Mesendoderm (in vitro differentiated cells): ENCODE data around the gene FAM199X.
A peak's percentile ranks its signal among the peaks of the same experiment; 100 is the strongest.

Experiments used
- DNase-seq: peaks from one replicate; pipeline ENCODE4 v3.0.0; 2013
- H2AK5ac ChIP-seq: 2 replicates; pipeline ENCODE4 v1.6.1; 2013; ENCODE audit warnings: low read length, inconsistent platforms
- H2BK120ac ChIP-seq: 2 replicates; pipeline ENCODE4 v1.6.1; 2013; ENCODE audit warnings: low read depth, mild to moderate bottlenecking, low read length, moderate library complexity, mixed read lengths
- H2BK15ac ChIP-seq: replicated peaks from 2 replicates; pipeline ENCODE4 v1.6.1; 2013; ENCODE audit warnings: low read depth, mild to moderate bottlenecking, moderate library complexity
- H2BK5ac ChIP-seq: 2 replicates; pipeline ENCODE4 v1.6.1; 2013; ENCODE audit warnings: low read length, inconsistent platforms
- H3K18ac ChIP-seq: 2 replicates; pipeline ENCODE4 v1.6.1; 2013; ENCODE audit warnings: mild to moderate bottlenecking, low read length, mixed read lengths
- H3K23ac ChIP-seq: one replicate; pipeline ENCODE4 v1.6.1; 2013; ENCODE audit warnings: low read length
- H3K27ac ChIP-seq: 2 replicates; pipeline ENCODE4 v1.5.1; 2013; ENCODE audit warnings: low read depth, mild to moderate bottlenecking, inconsistent platforms, low read length, moderate library complexity
- H3K27me3 ChIP-seq: 2 replicates; pipeline ENCODE4 v1.6.1; 2013; ENCODE audit warnings: low read length, control low read depth, mild to moderate bottlenecking, inconsistent platforms; ENCODE audit not compliant: insufficient read depth, poor library complexity
- H3K36me3 ChIP-seq: 2 replicates; pipeline ENCODE4 v1.6.1; 2013; ENCODE audit warnings: low read length, inconsistent platforms; ENCODE audit not compliant: control insufficient read depth, insufficient read depth
- H3K4ac ChIP-seq: one replicate; pipeline ENCODE4 v1.6.1; 2013; ENCODE audit warnings: low read depth, mild to moderate bottlenecking, low read length, moderate library complexity
- H3K4me1 ChIP-seq: 2 replicates; pipeline ENCODE4 v1.6.1; 2013; ENCODE audit warnings: low read depth, low read length, inconsistent platforms; ENCODE audit not compliant: control insufficient read depth
- H3K4me2 ChIP-seq: 2 replicates; pipeline ENCODE4 v1.6.1; 2013; ENCODE audit warnings: low read length
- H3K4me3 ChIP-seq: 2 replicates; pipeline ENCODE4 v1.5.1; 2013; ENCODE audit warnings: mild to moderate bottlenecking, low read length
- H3K56ac ChIP-seq: one replicate; pipeline ENCODE4 v1.6.1; 2013; ENCODE audit warnings: low read length
- H3K79me1 ChIP-seq: 2 replicates; pipeline ENCODE4 v1.6.1; 2013; ENCODE audit warnings: low read length, inconsistent platforms
- H3K79me2 ChIP-seq: 2 replicates; pipeline ENCODE4 v1.6.1; 2013; ENCODE audit warnings: mild to moderate bottlenecking, low read length; ENCODE audit not compliant: control insufficient read depth, insufficient read depth
- H3K9ac ChIP-seq: 2 replicates; pipeline ENCODE4 v1.6.1; 2013; ENCODE audit warnings: low read length, inconsistent platforms
- H4K5ac ChIP-seq: one replicate; pipeline ENCODE4 v1.6.1; 2013; ENCODE audit warnings: low read length
- H4K8ac ChIP-seq: one replicate; pipeline ENCODE4 v1.6.1; 2013; ENCODE audit warnings: low read depth, mild to moderate bottlenecking, control low read depth, low read length, moderate library complexity
- WGBS: extraction: QIAGEN DNeasy Blood & Tissue Kit; methylation state at CpG from one replicate; pipeline ENCODE4 v1.1.7; 2013; ENCODE audit warnings: low lambda C conversion rate, missing lambda C conversion rate; ENCODE audit not compliant: insufficient coverage; ENCODE audit errors: extremely low coverage; 5-methylcytosine and 5-hydroxymethylcytosine counted together

The FAM199X gene

GRCh38 chrX:104151037-104151436 lies 15.2 kb upstream of the FAM199X start:
- Histone ChIP-seq H3K79me2 (no peaks in the 10 kb centered on the region), H3K4me1 (no peaks in the 10 kb centered on the region), H2AK5ac (no peak overlapping the region), H3K56ac (no peak overlapping the region), H4K8ac (no peak overlapping the region), H2BK15ac (no peak overlapping the region), H3K27ac (no peak overlapping the region), H3K36me3 (no peaks in the 10 kb centered on the region), H3K9ac (no peak overlapping the region), H2BK120ac (no peak overlapping the region), H3K27me3 (no peaks in the 10 kb centered on the region), H3K4me2 (no peak overlapping the region), H2BK5ac (no peak overlapping the region), H4K5ac (no peak overlapping the region), H3K18ac (no peak overlapping the region), H3K23ac (no peak overlapping the region), H3K4ac (no peak overlapping the region), H3K79me1 (no peaks in the 10 kb centered on the region), H3K4me3 (no peak overlapping the region)
- WGBS: no CpG with 5 or more reads among the region's 1 CpG
- DNase-seq: no peak

DNA sequence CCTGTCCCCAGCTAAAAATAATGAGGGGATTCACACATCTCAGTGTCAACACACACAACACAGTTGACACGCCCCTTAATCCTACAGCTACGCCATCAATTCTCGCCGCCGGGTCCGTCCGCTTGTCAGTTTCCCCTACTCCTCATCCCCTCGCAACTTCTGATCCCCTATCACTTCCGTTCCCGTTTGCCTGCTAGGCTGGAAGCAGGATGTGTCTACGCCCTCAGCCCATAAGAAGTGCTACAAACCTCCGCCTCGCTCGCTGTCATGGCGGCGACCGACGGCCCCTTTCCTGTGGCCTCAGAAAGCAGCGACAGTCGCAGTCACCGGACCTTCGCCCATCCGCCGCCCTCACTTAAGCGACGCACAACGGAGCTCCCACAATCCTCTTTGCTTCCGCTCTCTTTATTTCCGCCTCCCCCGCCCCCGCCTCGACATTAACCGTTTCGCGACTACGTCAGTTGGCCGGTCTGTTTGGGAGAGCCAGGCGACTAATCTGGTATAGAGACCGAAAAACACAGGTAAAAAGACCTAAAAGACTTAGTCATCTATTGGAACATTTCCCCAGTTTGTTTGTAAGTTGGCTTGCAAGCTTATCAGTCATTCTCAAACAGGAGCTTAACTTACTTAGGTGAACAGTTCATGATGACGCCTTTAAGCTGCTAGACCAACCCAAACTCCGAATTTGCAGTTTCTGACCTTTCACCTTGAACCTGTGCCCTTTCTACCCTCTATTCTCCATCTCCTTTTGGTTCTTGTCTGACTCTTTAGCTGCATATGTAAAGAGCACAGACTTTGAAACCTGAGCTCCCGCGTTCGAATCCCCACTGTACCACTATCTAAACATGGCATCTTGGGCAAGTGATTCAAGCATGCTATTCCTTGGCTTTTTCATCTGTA lies 9.4 kb upstream of the FAM199X start, which contains the start of gene SLC25A53:
Gene SLC25A53 (minus strand): TSS at position 380 of the 900 bp plus-strand sequence. CDS start 51,752 bp downstream, outside the sequence.
- H3K4me3 ChIP-seq: peak within 1 kb of the TSS; percentile 76
- H3K56ac ChIP-seq: peak within 1 kb of the TSS; percentile 87
- H4K5ac ChIP-seq: no peak within 1 kb of the TSS
- no peak within 1 kb of the TSS for H3K23ac ChIP-seq
- peak within 1 kb of the TSS; percentile 59 for H3K4me2 ChIP-seq
- H2AK5ac ChIP-seq: no peak within 1 kb of the TSS
- peak; percentile 94 for DNase-seq
- no peaks in the 10 kb centered on the region for H3K36me3 ChIP-seq
- no peak within 1 kb of the TSS for H3K4ac ChIP-seq
- H4K8ac ChIP-seq: peak within 1 kb of the TSS; percentile 84
- no peaks in the 10 kb centered on the region for H3K79me1 ChIP-seq
- H3K9ac ChIP-seq: peak within 1 kb of the TSS; percentile 81
- H3K79me2 ChIP-seq: no peaks in the 10 kb centered on the region
- H3K4me1 ChIP-seq: no peaks in the 10 kb centered on the region
- no peak within 1 kb of the TSS for H2BK15ac ChIP-seq
- no peak within 1 kb of the TSS for H3K18ac ChIP-seq
- no peak within 1 kb of the TSS for H2BK5ac ChIP-seq
- H2BK120ac ChIP-seq: no peak within 1 kb of the TSS
- no CpG with 5 or more reads among the region's 44 CpGs for WGBS
- no peaks in the 10 kb centered on the region for H3K27me3 ChIP-seq
- peak within 1 kb of the TSS; percentile 92 for H3K27ac ChIP-seq

GRCh38 chrX:104166735-104167436 lies 633 bp downstream of the FAM199X start:
- Histone ChIP-seq H3K4ac (no peak overlapping the region), H4K5ac (no peak overlapping the region), H2BK15ac (no peak overlapping the region), H3K27me3 (no peaks in the 10 kb centered on the region), H3K9ac (peak overlapping the region; percentile 79), H2BK120ac (no peak overlapping the region), H3K27ac (peak overlapping the region; percentile 76), H4K8ac (no peak overlapping the region), H3K79me2 (no peaks in the 10 kb centered on the region), H3K4me3 (peak overlapping the region; percentile 71), H3K79me1 (no peaks in the 10 kb centered on the region), H3K36me3 (no peaks in the 10 kb centered on the region), H2BK5ac (no peak overlapping the region), H3K56ac (peak overlapping the region; percentile 90), H3K4me1 (no peaks in the 10 kb centered on the region), H3K18ac (peak overlapping the region; percentile 32), H3K23ac (no peak overlapping the region), H3K4me2 (peak overlapping the region; percentile 48), H2AK5ac (no peak overlapping the region)
- DNase-seq: peak; percentile 16
- no CpG with 5 or more reads among the region's 37 CpGs for WGBS

GRCh38 chrX:104168127-104168526 lies 1.9 kb downstream of the FAM199X start:
- Histone ChIP-seq H3K18ac (no peak overlapping the region), H3K36me3 (no peaks in the 10 kb centered on the region), H3K79me1 (no peaks in the 10 kb centered on the region), H4K5ac (no peak overlapping the region), H3K4me1 (no peaks in the 10 kb centered on the region), H3K56ac (no peak overlapping the region), H2BK15ac (no peak overlapping the region), H3K27me3 (no peaks in the 10 kb centered on the region), H2BK120ac (no peak overlapping the region), H3K23ac (no peak overlapping the region), H2AK5ac (no peak overlapping the region), H2BK5ac (no peak overlapping the region), H3K4ac (no peak overlapping the region), H3K79me2 (no peaks in the 10 kb centered on the region), H3K4me3 (no peak overlapping the region), H3K27ac (no peak overlapping the region), H4K8ac (no peak overlapping the region), H3K9ac (no peak overlapping the region), H3K4me2 (no peak overlapping the region)
- no peak for DNase-seq
- WGBS: no CpG with 5 or more reads among the region's 1 CpG

- Histone ChIP-seq H3K4me1 (no peaks in the 10 kb centered on the region), H3K36me3 (no peaks in the 10 kb centered on the region), H3K56ac (no peak overlapping the region), H3K27me3 (no peaks in the 10 kb centered on the region), H3K18ac (no peak overlapping the region), H3K79me1 (no peaks in the 10 kb centered on the region), H3K9ac (no peak overlapping the region), H2BK5ac (no peak overlapping the region), H2AK5ac (no peak overlapping the region), H3K4me3 (no peak overlapping the region), H3K4ac (no peak overlapping the region), H3K23ac (no peak overlapping the region), H4K5ac (no peak overlapping the region), H2BK120ac (no peak overlapping the region), H3K27ac (no peak overlapping the region), H2BK15ac (no peak overlapping the region), H3K4me2 (no peak overlapping the region), H4K8ac (no peak overlapping the region), H3K79me2 (no peaks in the 10 kb centered on the region)
- WGBS: no CpG with 5 or more reads among the region's 6 CpGs
- DNase-seq: no peak
These were observed 5.9 kb downstream of the FAM199X start for GRCh38 chrX:104172121-104172520.
